SK-N-SH (cell line): Measurements from ENCODE around the gene NCAM2.

Experiments used
- EP300 ChIP-seq, 2 experiments: IDR thresholded peaks; 2 replicates each; pipeline versions ENCODE4 v1.4.0 to v1.6.1; 2012; ENCODE audit warnings: borderline replicate concordance in 1 of 2, low read depth in 1 of 2, low read length in 1 of 2
- JUND ChIP-seq: IDR thresholded peaks from 2 replicates; pipeline ENCODE4 v1.4.0; 2012
- POLR2AphosphoS5 ChIP-seq: IDR thresholded peaks from 2 replicates; pipeline ENCODE4 v1.6.1; 2012; ENCODE audit warnings: low read depth, low read length
- RXRA ChIP-seq: IDR thresholded peaks from 2 replicates; pipeline ENCODE4 v1.4.0; 2012; ENCODE audit warnings: low read depth, mild to moderate bottlenecking, borderline replicate concordance
- TCF12 ChIP-seq: IDR thresholded peaks from 2 replicates; pipeline ENCODE4 v1.4.0; 2012
- TEAD4 ChIP-seq: IDR thresholded peaks from 2 replicates; pipeline ENCODE4 v1.4.0; 2012; ENCODE audit warnings: mild to moderate bottlenecking, borderline replicate concordance; ENCODE audit not compliant: insufficient read depth
- TF ChIP-seq, protein P1 (sequence below): fragments of 200-600 bp; sonication (generic); IDR thresholded peaks from 2 replicates; pipeline ENCODE4 v1.6.1; 2017; ENCODE audit warnings: antibody characterized with exemption, mild to moderate bottlenecking, moderate library complexity

- TF ChIP-seq JUND (no peak), POLR2AphosphoS5 (no peak), RXRA (no peak), TEAD4 (no peak), TCF12 (no peak), EP300 (IDR thresholded peaks at IDR 0.05; ENCODE audit: borderline replicate concordance in 1 of 2, low read depth in 1 of 2, low read length in 1 of 2) (no peak)
- TF ChIP-seq, protein P1, sequence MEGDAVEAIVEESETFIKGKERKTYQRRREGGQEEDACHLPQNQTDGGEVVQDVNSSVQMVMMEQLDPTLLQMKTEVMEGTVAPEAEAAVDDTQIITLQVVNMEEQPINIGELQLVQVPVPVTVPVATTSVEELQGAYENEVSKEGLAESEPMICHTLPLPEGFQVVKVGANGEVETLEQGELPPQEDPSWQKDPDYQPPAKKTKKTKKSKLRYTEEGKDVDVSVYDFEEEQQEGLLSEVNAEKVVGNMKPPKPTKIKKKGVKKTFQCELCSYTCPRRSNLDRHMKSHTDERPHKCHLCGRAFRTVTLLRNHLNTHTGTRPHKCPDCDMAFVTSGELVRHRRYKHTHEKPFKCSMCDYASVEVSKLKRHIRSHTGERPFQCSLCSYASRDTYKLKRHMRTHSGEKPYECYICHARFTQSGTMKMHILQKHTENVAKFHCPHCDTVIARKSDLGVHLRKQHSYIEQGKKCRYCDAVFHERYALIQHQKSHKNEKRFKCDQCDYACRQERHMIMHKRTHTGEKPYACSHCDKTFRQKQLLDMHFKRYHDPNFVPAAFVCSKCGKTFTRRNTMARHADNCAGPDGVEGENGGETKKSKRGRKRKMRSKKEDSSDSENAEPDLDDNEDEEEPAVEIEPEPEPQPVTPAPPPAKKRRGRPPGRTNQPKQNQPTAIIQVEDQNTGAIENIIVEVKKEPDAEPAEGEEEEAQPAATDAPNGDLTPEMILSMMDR = no peak
Observed at GRCh38 chr21:20998456-20998789, 214 bp downstream of the NCAM2 start.
